Left ventricle myocardium inferior (tissue), 1 donor: ENCODE data around the gene RPP21. TPM values are rescaled to one million over a fixed set of nuclear protein-coding genes. Genes with fewer than 3 reads are reported as not detected.
A peak's percentile ranks its signal among the peaks of the same experiment; 100 is the strongest.

Experiments
- DNase-seq: peaks from one replicate; pipeline ENCODE4 v3.0.0-alpha.2; 2020
- H3K27ac ChIP-seq: fragments of 200-600 bp; replicated peaks from 2 replicates; pipeline ENCODE4 v1.8.0; 2021
- H3K27me3 ChIP-seq: fragments of 200-600 bp; 2 replicates; pipeline ENCODE4 v1.8.0; 2021; ENCODE audit warnings: low read depth
- H3K36me3 ChIP-seq: fragments of 200-600 bp; 2 replicates; pipeline ENCODE4 v1.8.0; 2021
- H3K4me1 ChIP-seq: fragments of 200-600 bp; 2 replicates; pipeline ENCODE4 v1.8.0; 2021
- H3K4me3 ChIP-seq: fragments of 200-600 bp; 2 replicates; pipeline ENCODE4 v1.8.0; 2021; ENCODE audit warnings: mild to moderate bottlenecking, moderate library complexity
- H3K9me3 ChIP-seq: fragments of 200-600 bp; replicated peaks from 2 replicates; pipeline ENCODE4 v1.8.0; 2021
- intact Hi-C: fragments of 100-400 bp; cut with micrococcal nuclease; formaldehyde crosslinking; loops from one replicate; pipeline ENCODE4 v1.11.0; 2022
- total RNA-seq: library from RNA; stranded (reverse); fragmentation: NEBNext Ultra II Directional; extraction: Animal tissue kit (Norgen Biotek cat#: 25700); gene quantifications from one replicate; pipeline ENCODE4 v1.2.1, GENCODE V29; 2021
- TF ChIP-seq, protein P1 (sequence below): fragments of 200-600 bp; IDR thresholded peaks from 2 replicates; pipeline ENCODE4 v1.8.0; 2021; ENCODE audit warnings: antibody characterized with exemption, mild to moderate bottlenecking, borderline replicate concordance
- donor health status: DM: no; HTN: yes; CAD: no; lungs with severe emphysema.

The RPP21 gene
- total RNA-seq, 1 donor from 2014 or later, result 25.7 TPM

DNA sequence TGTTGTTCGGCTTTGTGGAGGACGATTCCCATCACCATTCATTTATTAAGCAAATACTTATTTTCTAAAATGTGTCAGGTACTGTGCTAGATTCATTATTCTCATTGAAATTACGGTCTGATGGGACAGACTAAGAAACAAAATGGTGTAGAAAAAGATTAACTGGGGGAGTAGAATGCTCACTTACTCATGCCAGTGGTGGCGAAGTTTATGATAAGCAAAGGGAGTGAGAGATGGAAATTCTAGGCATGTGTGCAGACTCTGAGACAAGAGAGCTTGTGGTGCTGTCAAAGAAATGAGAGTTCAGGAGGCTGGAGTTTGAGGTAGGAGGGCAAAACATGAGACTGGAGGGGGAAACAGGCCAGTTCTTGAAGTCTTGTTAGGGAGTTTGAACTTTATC, 896 bp downstream of the RPP21 start:
- peaks cover 21% of the 10 kb centered on the region for H3K4me1 ChIP-seq
- peaks cover 28% of the 10 kb centered on the region for H3K36me3 ChIP-seq
- H3K27ac ChIP-seq, result peak overlapping the region; percentile 91
- H3K27me3 ChIP-seq, result no peaks in the 10 kb centered on the region
- no peak for DNase-seq
- TF ChIP-seq, protein P1, sequence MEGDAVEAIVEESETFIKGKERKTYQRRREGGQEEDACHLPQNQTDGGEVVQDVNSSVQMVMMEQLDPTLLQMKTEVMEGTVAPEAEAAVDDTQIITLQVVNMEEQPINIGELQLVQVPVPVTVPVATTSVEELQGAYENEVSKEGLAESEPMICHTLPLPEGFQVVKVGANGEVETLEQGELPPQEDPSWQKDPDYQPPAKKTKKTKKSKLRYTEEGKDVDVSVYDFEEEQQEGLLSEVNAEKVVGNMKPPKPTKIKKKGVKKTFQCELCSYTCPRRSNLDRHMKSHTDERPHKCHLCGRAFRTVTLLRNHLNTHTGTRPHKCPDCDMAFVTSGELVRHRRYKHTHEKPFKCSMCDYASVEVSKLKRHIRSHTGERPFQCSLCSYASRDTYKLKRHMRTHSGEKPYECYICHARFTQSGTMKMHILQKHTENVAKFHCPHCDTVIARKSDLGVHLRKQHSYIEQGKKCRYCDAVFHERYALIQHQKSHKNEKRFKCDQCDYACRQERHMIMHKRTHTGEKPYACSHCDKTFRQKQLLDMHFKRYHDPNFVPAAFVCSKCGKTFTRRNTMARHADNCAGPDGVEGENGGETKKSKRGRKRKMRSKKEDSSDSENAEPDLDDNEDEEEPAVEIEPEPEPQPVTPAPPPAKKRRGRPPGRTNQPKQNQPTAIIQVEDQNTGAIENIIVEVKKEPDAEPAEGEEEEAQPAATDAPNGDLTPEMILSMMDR, result no peak
- peak overlapping the region; percentile 78 for H3K4me3 ChIP-seq
- intact Hi-C loops, result no loop called here
- H3K9me3 ChIP-seq, result no peaks in the 10 kb centered on the region

DNA sequence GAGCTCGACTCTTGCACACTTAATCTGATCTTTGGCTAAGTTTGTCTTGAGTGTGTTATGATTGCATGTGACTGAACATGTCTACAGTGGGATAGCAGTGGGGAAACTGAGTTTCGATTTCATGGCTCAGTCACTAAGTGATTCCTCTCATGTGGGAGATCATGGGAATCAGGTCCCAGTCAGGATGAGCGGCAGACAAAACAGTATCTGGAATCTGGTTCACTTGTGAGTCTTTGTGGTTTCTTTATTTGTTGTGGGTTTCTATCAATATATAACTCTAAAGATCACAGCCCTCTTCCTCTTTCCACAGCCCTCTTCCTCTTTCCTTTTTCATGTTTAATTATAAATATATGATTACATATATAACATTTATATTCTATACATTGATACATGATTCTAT, 4.0 kb downstream of the RPP21 start:
- TF ChIP-seq, protein P1, result no peak
- H3K9me3 ChIP-seq, result no peaks in the 10 kb centered on the region
- no peak overlapping the region for H3K4me3 ChIP-seq
- DNase-seq, result no peak
- intact Hi-C loops, result no loop called here
- peaks cover 21% of the 10 kb centered on the region for H3K4me1 ChIP-seq
- peaks cover 15% of the 10 kb centered on the region for H3K36me3 ChIP-seq
- no peak overlapping the region for H3K27ac ChIP-seq
- no peaks in the 10 kb centered on the region for H3K27me3 ChIP-seq

DNA sequence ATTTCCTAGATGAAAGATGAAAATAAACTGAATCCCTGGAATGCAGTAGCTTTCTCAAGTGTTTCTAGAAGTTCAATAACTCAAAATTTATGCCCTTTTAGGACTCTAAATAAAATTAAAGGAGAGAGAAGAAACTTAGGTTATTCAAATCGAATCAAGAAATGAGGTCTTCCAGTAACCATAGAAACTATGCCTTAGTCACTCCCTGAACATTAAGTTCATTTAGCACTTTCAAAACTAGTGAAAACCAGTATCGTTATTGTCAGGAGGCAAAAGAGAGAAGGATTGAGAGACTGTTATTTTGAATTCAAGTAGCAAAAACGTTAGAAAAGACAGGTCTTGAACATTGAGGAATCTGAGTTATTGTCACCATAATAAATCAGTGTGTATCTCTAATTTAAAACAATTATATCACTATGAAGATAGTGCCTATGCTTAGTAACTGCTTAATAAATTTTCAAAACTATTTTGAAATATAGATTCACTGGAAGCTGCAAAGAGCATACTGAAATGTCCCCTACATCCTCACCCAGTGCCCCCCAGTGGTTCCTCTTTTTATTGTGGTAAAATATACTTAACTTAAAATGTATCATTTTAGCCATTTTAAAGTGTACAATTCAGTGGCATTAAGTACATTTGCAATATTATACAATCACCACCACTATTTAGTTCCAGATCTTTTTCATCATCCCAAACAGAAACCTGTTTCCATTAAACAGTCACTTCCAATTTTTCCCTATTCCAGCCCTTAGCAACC, 4.6 kb downstream of the RPP21 start:
- H3K36me3 ChIP-seq, result peaks cover 15% of the 10 kb centered on the region
- intact Hi-C loops, result no loop called here
- H3K27ac ChIP-seq, result no peak overlapping the region
- H3K4me3 ChIP-seq, result no peak overlapping the region
- DNase-seq, result no peak
- TF ChIP-seq, protein P1, result no peak
- no peaks in the 10 kb centered on the region for H3K27me3 ChIP-seq
- peaks cover 18% of the 10 kb centered on the region for H3K4me1 ChIP-seq
- H3K9me3 ChIP-seq, result no peaks in the 10 kb centered on the region

DNA sequence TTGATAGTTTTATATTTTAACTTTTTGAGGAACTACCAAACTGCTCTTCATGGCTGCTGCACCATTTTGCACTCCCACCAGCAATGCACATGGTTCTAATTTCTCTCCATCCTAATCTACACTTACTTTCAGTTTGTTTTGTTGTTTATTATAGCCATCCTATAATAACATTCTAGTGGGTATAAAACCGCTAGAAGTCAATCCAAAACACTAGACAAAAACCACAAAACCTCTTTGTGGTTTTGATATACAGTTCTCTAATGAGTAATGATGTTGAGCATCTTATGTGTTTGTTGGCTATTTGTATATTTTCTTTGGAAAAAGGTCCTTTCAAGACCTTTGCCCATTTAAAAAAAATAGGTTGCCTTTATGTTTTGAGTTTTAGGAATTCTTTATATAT, 5.6 kb downstream of the RPP21 start:
- peaks cover 15% of the 10 kb centered on the region for H3K36me3 ChIP-seq
- no peak overlapping the region for H3K27ac ChIP-seq
- H3K4me3 ChIP-seq, result no peak overlapping the region
- H3K27me3 ChIP-seq, result no peaks in the 10 kb centered on the region
- peaks cover 10% of the 10 kb centered on the region for H3K4me1 ChIP-seq
- no peak for DNase-seq
- TF ChIP-seq, protein P1, result no peak
- intact Hi-C loops, result no loop called here
- no peaks in the 10 kb centered on the region for H3K9me3 ChIP-seq

DNA sequence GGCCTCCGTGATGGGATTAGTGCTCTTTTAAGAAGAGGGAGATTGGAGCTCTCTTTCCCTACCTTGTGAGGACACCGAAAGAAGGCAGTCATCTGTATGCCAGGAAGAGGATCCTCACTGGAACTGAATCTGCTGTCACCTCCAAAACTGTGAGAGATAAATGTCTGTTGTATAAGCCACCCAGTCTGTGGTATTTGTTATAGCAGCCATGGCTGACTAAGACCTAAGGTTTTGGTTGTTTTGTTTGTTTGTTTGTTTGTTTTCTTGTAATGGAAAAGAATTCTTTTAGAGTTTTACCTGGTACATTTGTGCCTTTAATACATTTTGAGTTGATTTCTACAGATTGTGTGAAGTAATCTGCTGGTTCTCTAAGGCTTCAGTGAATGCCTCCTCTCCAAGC, 7.6 kb downstream of the RPP21 start:
- Histone ChIP-seq H3K36me3 (peaks cover 2% of the 10 kb centered on the region), H3K27me3 (peaks cover 14% of the 10 kb centered on the region), H3K4me3 (no peak overlapping the region), H3K27ac (no peak overlapping the region), H3K9me3 (no peaks in the 10 kb centered on the region), H3K4me1 (no peaks in the 10 kb centered on the region)
- intact Hi-C loops, result no loop called here
- DNase-seq, result no peak
- TF ChIP-seq, protein P1, result no peak
